Testis (tissue), 3 donors: ENCODE data around the gene LRRC36. TPM values are rescaled to one million over a fixed set of nuclear protein-coding genes. Genes with fewer than 3 reads are reported as not detected.

Experiments
- DNase-seq: peaks from one replicate; pipeline ENCODE4 v3.0.0-alpha.2; 2019
- H3K27ac ChIP-seq, 2 donors: fragments of 200-600 bp; sonication (generic); one replicate each; pipeline ENCODE4 v1.5.1; 2019
- H3K27me3 ChIP-seq: fragments of 200-600 bp; sonication (generic); one replicate; pipeline ENCODE4 v1.5.1; 2019
- H3K36me3 ChIP-seq: fragments of 200-600 bp; sonication (generic); one replicate; pipeline ENCODE4 v1.5.1; 2017; ENCODE audit warnings: low read depth; ENCODE audit errors: missing control alignments
- H3K4me1 ChIP-seq: fragments of 200-600 bp; sonication (generic); one replicate; pipeline ENCODE4 v1.5.1; 2019
- H3K4me3 ChIP-seq, 2 donors: fragments of 200-600 bp; sonication (generic); one replicate each; pipeline ENCODE4 v1.5.1; 2017 to 2019
- H3K9me3 ChIP-seq: fragments of 200-600 bp; sonication (generic); one replicate; pipeline ENCODE4 v1.5.1; 2017
- CTCF ChIP-seq, 3 experiments: fragments of 450-650 bp in 2 of 3; fragments of 200-600 bp in 1 of 3; sonication (generic) in 1 of 3; IDR thresholded peaks; one replicate each; pipeline ENCODE4 v1.5.1; 2016 to 2019; ENCODE audit warnings: antibody characterized with exemption in 3 of 3, mild to moderate bottlenecking in 2 of 3, moderate library complexity in 1 of 3
- POLR2A ChIP-seq: fragments of 450-650 bp; IDR thresholded peaks from one replicate; pipeline ENCODE4 v1.6.1; 2017; ENCODE audit warnings: antibody characterized with exemption, mild to moderate bottlenecking, moderate library complexity
- WGBS, 2 donors: methylation state at CpG; one replicate each; pipeline ENCODE4 v1.1.5; 2018; 5-methylcytosine and 5-hydroxymethylcytosine counted together
- intact Hi-C: fragments of 100-400 bp; cut with DNase I; formaldehyde crosslinking; loops from one replicate; pipeline ENCODE4 v1.15.1; 2023; ENCODE audit warnings: low total_unique reads
- polyA plus RNA-seq: library from polyadenylated mRNA; stranded (reverse); fragments of 350-450 nt; fragmentation: Illumina TruSeq; extraction: RNeasy Lipid Tissue Mini Kit (QIAGEN cat#74804); gene quantifications from one replicate; pipeline ENCODE4 v1.2.3, GENCODE V29; 2014; ENCODE audit warnings: low read depth, low replicate concordance; ENCODE audit not compliant: insufficient read depth
- total RNA-seq, 2 donors: library from RNA; depleted of rRNA; stranded (reverse); fragments of >200 nt; gene quantifications; one replicate each; pipeline ENCODE4 v1.2.3, GENCODE V29; 2016

The LRRC36 gene
- total and polyA plus RNA-seq, 3 donors from 2014 or later, result 28.3 to 94.5 (median 40.9) TPM

- Histone ChIP-seq H3K27me3 (no peaks in the 10 kb centered on the region), H3K36me3 (no peaks in the 10 kb centered on the region), H3K27ac (no peak overlapping the region), H3K4me1 (no peaks in the 10 kb centered on the region), H3K4me3 (no peak overlapping the region), H3K9me3 (no peaks in the 10 kb centered on the region)
- 95% methylated on average over 3 of the region's 3 CpGs for WGBS, 2 donors
- DNase-seq, result no peak
- TF ChIP-seq POLR2A (no peak), CTCF (IDR thresholded peaks at IDR 0.05) (no peak)
- intact Hi-C loops, result no loop called here
Observed at GRCh38 chr16:67383284-67383683, 56.7 kb downstream of the LRRC36 start.

DNA sequence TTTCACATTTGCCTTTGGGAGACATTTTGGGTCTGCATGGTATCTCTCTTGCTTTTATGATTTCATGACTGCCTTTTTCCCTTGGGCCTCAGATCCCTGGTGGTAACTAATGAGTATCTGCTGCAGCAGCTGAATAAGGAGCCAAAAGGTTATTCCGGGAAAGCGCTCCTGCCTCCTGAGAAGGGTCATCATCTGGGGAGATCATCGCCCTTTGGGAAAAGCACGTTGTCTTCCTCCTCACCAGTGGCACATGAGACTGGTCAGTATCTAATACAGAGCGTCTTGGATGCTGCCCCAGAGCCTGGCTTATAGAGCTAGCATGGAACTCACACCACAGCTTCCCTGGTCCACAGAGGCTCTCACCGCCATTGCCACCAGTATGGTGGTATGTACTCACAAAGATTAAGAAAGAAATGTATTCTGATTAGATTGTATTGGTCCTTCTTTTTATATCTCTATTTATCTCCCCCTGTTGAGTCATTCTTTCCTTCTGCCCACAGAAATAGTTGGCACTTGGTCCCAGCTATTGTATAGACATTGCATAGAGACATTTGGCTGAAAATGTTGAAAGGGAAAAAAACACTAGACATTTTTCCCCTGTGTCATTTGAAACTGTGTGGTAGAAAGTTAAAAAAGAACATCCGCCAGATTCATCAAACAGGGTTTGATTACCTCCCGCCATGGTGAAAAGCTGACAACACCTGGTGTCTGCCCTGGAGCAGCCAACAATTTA lies 58.3 kb downstream of the LRRC36 start:
- Histone ChIP-seq H3K27me3 (no peaks in the 10 kb centered on the region), H3K9me3 (no peaks in the 10 kb centered on the region), H3K4me3 (no peak overlapping the region), H3K36me3 (no peaks in the 10 kb centered on the region), H3K27ac (no peak overlapping the region), H3K4me1 (no peaks in the 10 kb centered on the region)
- TF ChIP-seq CTCF (IDR thresholded peaks at IDR 0.05) (no peak), POLR2A (no peak)
- intact Hi-C loops, result no loop called here
- 87 to 88% methylated on average over 8 of the region's 8 CpGs for WGBS, 2 donors
- no peak for DNase-seq

GRCh38 chr16:67386861-67387455 lies 60.3 kb downstream of the LRRC36 start:
- H3K4me3 ChIP-seq, result no peak overlapping the region
- intact Hi-C loops, result no loop called here
- no peak for DNase-seq

DNA sequence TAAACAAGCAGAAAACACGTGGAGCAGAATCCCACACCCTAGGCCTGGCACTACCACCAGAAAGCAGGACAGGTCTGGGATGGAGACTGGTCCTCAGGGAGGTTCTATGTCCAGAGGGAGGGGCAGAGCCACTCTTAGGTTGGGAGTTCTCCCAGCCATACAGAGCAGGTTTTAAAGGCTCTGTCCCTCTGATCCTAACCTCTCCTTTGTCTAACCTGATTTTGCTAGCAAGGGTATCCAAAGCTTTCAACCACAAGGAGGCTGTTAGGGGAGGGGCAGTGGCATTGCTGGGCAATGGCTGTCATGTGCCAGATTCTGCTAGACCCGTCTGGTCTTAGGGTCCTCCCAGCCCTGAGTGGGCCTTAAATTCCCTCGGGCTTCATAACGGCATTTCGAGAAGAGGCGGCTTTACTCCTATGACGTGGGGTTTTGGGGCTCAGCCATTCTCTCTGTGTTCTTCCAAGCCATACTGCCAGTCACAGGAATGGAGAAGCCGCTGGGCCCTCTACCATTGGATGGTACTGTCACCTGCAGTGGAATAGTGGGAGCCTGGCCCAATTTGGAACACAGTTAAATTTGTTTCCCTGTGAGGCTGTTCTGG lies 61.0 kb downstream of the LRRC36 start:
- intact Hi-C loops, result no loop called here
- Histone ChIP-seq H3K27me3 (no peaks in the 10 kb centered on the region), H3K36me3 (no peaks in the 10 kb centered on the region), H3K4me3 (no peak overlapping the region), H3K27ac (no peak overlapping the region), H3K9me3 (no peaks in the 10 kb centered on the region), H3K4me1 (peaks cover under 1% of the 10 kb centered on the region)
- no peak for TF ChIP-seq POLR2A
- no peak for TF ChIP-seq CTCF (IDR thresholded peaks at IDR 0.05)
- 90 to 95% methylated on average over 8 of the region's 8 CpGs for WGBS, 2 donors
- no peak for DNase-seq

More at GRCh38 chr16:67386861-67387455, 60.3 kb downstream of the LRRC36 start:
- TF ChIP-seq POLR2A (no peak), CTCF (IDR thresholded peaks at IDR 0.05) (no peak)
- Histone ChIP-seq H3K27ac (no peak overlapping the region), H3K4me1 (no peaks in the 10 kb centered on the region), H3K27me3 (no peaks in the 10 kb centered on the region), H3K9me3 (no peaks in the 10 kb centered on the region), H3K36me3 (no peaks in the 10 kb centered on the region)
- WGBS, 2 donors, result 92 to 96% methylated on average over 5 of the region's 5 CpGs
